DND-41 (cell line): Measurements from ENCODE around the gene MAGI1.

Experiments used
- CTCF ChIP-seq: IDR thresholded peaks from 2 replicates; pipeline ENCODE4 v1.5.1; 2012; ENCODE audit warnings: borderline replicate concordance, low read length, moderate library complexity, mild to moderate bottlenecking; ENCODE audit not compliant: poor library complexity, severe bottlenecking; ENCODE audit errors: extremely low read depth
- EZH2 ChIP-seq: IDR thresholded peaks from 3 replicates; pipeline ENCODE4 v1.6.1; 2012; ENCODE audit warnings: borderline replicate concordance, low read depth, mild to moderate bottlenecking, moderate library complexity, low read length, inconsistent platforms; ENCODE audit not compliant: severe bottlenecking

DNA sequence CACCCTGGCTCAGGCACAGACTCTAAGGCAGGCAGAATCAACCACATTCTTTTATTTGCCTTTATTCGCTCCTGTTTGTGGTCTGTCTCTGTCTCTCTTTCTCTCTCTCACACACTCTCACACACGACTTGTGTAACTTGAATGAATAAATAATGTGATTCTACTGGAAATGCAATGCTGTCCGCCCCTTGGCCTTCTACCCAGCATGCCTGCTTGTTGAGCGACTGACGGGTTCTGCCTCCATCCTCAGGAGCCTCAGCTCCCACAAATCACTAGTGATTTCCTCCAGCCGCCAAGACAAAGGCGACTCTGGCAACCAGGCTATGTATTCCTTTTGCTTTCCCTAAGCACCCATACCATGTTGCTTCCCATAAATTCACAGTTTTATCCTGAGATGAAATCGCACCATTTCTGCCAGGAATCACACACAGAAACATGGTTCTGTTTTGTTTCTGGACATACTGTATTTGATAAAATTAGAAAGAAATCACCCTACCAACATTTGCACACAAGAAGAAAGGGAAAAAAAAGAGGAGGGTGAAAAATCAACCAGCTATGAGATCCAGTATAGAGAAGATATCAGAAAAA is 460.8 kb downstream of the MAGI1 start:
- no peak for TF ChIP-seq CTCF
- no peak for TF ChIP-seq EZH2
